HG03196 (cell line): ENCODE data around the gene FITM1.
"Not testable (repeated sequence)": the region's sequence is repeated elsewhere in the genome, so short reads cannot be mapped to it uniquely, and the experiment has no call there.

Source experiments
- ATAC-seq: cut with Tn5 transposase; IDR thresholded peaks from one replicate; pipeline ENCODE4 v1.9.1; 2021; ENCODE audit not compliant: unreplicated experiment

FITM1 gene

DNA sequence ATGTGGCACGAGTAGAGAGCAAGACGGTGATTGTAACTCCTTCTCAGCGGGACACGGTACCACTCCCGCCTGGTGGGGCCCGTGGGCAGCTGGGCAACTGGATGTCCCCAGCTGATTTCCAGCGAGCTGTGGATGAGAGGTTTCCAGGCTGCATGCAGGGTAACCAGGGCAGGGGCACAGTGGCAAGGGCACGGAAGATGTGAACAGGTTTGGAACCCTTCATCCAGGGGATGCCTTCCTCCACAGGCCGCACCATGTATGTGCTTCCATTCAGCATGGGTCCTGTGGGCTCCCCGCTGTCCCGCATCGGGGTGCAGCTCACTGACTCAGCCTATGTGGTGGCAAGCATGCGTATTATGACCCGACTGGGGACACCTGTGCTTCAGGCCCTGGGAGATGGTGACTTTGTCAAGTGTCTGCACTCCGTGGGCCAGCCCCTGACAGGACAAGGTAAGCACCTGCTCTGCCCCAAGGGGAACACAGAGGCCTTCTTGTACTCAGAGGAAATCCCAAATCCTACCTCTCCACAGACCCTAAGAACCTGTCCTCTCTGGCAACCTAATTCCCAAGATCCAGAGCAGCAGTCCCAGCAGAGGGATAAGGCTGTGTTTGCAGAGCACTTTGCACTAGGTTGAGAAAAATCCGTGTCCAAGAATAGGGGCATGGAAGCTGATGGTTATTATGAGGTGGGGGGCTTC lies 32.1 kb upstream of the FITM1 start:
- no peak for ATAC-seq

DNA sequence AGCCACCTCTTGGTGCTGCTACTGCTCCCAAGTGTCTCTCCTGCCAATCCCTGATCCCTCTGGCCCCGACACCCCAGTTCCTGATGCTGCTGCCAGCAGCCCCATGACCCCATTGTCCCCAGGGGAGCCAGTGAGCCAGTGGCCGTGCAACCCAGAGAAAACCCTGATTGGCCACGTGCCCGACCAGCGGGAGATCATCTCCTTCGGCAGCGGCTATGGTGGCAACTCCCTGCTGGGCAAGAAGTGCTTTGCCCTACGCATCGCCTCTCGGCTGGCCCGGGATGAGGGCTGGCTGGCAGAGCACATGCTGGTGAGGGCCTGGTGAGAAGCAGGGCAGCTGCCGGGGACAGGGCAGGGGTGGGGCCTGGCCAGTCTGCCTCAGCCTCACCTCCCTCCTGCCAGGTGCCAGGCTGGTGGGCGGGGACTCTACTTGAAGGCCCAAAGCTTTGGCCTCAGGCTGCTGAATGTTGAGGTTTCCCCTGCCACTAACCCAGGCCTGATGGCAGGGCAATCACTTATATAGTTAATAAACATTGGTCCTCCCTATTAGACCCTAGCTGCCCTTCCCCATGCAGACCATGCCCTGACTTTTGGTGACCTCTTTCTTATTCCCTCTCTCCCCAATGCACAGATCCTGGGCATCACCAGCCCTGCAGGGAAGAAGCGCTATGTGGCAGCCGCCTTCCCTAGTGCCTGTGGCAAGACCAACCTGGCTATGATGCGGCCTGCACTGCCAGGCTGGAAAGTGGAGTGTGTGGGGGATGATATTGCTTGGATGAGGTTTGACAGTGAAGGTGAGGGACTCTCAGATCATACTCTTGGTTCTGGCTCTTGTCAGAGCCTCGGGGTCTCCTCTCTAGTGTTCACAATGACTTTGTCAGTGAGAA lies 31.3 kb upstream of the FITM1 start:
- ATAC-seq = no peak

DNA sequence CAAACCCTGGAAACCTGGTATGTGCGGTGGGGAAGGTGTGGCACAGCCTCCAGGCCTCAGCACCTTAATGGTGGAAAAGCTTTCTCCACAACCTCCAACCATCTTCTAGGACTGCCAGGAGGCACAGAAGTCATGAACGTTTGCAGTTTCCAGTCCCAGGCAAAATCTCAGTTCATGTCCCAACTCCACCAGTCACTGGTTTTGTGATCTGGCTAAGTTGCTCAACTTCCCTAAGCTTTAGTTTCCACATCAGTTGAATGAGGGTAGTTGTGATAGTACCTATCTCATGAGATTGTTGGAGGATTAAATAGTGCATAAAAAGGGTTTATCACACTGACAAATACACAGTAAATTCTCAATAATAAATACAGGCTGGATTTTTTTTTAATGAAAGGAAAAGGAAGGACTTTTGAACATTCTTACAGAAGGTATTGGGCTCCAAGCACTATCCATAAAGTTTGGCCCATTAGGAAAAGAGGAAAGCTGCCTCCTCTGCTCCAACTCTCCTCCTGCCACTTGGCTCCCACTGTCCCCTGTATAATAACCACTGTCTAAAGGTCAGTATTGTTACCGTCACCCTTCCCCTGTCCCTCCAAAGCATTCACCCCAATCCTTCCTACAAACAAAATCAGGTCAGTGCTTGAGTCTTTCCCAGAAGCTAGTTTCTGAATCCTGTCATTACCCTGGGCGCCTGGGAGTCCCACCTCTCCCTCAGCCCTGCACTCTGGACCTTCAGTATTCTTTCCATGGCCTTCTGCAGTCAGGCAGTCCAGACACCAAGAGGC lies 30.1 kb upstream of the FITM1 start:
- no peak for ATAC-seq

DNA sequence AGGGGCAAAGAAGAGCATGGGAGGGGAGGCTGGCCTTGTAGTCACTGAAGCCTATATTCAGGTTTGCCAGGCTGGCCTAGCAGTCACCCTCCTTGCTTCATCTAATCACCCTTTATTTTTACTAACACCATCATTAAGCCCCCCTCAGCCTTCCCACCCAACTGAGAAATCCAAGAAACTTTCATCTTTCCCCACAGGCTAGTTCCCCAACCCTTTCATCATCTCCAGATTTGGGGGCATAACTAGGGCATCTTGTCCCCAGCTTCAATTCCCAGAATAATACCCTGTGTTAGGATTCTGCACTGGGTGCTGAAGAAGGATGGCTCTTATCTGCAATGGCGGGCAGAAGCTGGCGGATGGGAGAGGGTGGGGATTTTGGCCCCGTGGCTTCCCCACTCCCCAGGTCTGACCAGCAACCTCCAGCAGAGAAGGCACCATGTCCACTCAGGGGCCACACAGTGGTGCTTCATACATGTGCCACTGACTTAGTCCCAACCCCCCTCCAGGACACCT lies 29.4 kb upstream of the FITM1 start:
- ATAC-seq = no peak

DNA sequence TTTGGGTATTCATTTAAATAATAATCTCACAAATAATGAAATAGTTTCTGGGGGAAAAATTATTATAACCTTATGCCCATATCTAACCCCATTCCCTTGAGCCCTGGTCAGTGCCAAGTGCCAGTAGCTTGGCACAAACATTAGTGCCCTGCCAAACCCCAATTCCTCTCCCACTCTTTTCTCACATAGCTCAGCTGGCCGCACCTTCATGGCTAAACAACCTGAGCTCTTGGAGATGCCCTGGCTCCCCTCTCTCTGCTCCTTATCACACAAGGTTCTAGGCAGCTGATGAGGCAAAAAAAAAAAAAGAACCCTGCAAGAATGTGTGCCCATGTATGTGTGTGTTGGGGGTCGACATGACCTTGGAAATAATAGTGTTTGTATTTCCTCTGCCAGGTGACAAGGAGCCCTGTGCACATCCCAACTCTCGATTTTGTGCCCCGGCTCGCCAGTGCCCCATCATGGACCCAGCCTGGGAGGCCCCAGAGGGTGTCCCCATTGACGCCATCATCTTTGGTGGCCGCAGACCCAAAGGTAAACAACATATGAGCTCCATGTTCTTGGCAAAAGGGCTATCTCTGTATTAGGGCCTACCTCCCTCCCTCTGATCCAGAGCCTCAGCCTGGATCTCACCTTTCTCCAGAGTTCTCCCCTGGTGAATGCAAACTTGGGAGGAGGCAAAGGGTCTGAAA lies 28.0 kb upstream of the FITM1 start:
- ATAC-seq = no peak

DNA sequence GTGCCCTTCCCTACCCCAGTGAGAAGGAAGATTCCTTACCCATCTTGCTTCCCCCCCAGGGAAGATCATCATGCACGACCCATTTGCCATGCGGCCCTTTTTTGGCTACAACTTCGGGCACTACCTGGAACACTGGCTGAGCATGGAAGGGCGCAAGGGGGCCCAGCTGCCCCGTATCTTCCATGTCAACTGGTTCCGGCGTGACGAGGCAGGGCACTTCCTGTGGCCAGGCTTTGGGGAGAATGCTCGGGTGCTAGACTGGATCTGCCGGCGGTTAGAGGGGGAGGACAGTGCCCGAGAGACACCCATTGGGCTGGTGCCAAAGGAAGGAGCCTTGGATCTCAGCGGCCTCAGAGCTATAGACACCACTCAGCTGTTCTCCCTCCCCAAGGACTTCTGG lies 27.0 kb upstream of the FITM1 start:
- no peak for ATAC-seq

DNA sequence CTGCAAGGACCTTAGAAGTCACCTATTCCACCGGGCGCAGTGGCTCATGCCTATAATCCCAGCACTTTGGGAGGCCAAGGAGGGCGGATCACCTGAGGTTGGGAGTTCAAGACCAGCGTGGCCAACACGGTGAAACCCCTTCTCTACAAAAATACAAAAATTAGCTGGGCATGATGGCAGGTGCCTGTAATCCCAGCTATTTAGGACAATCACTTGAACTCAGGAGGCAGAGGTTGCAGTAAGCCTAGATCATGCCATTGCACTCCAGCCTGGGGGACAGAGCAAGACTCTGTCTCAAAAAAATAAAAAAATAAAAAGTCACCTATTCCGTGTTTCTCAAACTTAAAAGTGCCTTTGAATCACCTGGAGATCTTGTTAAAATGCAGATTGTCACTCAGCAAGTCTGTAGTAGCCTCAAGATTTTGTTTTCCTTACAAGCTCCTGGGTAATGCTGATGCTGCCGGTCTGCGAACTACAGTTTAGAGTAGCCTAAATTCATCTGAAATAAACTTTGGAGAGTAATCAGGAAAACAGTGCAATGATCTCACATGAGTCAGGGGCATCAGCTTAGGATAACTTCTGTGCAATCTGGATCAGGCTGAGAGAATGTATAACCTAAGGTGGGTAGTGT lies 24.7 kb upstream of the FITM1 start:
- ATAC-seq = not testable (repeated sequence)

DNA sequence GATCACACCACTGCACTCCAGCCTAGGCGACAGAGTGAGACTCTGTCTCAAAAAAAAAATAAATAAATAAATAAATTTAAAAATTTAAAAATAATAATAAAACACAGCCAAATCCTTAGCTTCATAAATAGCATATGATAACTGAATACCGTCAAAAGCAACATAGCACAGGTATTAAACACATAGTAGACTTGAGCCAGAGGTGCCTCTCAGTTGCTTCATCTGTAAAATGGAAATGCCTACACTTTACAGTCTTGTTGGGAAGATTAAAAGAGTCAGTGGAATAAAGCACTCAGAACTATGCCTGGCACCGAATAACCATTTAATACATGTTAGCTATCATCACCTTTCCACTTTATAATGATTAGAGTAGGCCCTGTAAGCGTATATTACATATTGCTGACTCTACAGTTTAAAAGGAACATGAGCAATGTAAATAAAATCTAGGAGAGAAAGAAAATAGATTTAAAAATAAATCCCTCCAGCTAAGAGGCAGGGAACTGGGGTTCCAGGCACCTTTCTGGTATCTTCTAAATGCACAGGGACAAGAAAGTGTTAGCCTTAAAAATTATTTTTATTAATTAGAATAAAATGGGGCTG lies 23.7 kb upstream of the FITM1 start:
- no peak for ATAC-seq

DNA sequence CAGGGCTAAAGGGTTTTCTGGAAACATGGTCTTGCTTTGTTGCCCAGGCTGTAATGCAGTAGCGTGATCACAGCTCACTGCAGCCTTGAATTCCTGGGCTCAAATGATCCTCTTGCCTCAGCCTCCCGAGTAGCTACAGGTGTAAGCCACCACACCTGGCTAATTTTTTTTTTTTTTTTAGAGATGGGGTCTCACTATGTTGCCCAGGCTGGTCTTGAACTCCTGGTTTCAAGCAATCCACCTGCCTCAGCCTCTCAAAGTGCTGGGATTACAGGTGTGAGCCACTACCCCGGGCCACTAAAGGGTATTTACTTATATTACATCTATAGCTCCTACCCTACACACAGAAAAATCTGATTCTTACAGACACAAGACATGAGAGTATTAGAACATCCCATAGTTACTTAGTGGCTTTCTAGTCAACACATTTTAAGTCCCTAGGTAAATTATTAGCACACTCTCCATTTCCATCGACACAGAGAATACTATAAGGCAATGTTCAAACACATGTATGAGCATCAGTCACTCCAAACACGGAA lies 22.1 kb upstream of the FITM1 start:
- ATAC-seq = no peak

DNA sequence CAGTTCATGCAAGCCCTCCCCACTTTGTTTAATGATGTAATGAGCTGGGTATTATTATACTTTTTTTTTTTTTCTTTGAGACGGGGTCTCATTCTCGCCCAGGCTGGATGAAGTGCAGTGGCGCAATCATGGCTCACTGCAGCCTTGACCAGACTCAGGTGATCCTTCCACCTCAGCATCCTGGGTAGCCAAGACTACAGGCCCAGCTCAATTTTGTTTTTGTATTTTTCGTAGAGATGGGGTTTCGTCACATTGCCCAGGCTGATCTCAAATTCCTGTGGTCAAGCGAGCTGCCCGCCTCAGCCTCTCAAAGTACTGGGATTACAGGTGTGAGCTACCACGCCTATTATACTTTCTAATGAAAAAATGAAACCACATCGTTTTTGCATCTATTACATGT lies 20.4 kb upstream of the FITM1 start:
- no peak for ATAC-seq

DNA sequence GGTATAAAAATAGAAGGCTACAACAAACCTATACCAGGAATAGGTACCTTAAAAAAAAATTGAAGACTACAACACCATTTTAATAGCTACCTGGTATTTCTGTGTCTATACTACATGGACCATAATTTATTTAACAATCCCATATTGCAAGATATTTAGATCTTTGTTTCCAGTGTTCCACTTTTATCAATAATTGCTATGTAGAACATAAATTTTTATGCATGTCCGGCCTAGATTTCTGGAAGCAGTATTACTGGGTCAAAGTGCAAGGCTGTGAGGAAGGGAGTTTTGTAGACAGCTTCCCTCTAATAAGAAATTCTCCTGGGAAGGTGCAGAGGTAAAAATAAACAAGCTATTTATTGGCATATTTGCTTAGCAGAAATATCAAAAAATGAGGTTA lies 19.9 kb upstream of the FITM1 start:
- no peak for ATAC-seq

DNA sequence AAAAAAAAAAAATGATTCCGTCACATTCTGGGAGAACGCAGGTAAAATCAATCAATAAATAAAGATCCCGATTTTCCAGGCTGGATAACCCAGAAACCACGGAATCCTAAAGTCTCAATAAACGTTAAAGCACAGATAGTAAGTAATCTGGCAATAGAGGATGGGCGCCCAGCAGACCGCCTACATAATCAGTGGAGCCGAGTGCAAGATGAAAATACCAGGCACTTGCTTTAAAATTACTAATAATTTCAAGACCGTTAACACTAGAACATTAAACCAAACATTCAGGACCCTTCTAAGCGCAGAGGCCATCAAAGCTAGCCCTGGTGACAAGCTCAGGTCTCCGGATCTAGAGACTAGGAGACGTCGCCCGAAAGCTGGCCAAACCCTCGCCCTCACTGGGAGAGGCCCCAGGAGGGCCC lies 17.1 kb upstream of the FITM1 start:
- ATAC-seq = no peak

DNA sequence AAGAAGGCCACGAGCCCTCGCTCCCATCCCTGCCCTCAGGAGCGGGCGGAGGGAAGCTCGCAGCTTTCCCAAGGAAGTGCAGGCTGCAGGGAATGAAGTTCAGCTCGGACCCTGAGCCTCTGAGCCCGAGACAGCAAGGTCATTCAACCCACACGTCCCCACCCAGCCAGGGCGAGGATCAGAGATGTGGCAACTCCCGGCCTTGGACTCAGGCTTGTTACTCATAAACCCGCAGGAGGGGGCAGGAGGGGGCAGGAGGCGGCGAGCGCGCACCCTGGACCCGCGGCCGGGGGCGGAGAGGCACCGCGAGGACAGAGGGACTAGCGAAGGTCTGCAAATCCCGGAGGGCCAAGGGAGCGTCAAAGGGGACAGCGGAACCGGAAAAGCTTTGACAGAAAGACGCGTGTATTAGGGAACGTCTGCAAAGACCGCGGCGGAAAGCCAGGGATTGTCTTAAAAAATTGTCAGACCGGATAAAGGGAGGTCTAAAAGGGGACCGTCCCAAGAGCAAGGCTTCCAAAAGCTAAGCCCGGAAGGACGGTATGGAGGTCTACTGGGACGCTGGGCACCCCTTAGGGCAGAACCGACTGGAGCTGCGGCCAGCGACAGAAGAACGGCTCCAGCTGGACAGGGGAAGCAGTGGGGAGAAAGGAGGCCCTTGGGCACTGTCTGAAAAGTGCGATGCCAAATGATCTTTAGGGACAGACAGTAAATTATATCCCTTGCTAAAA lies 16.5 kb upstream of the FITM1 start:
- peak; percentile 34 for ATAC-seq

DNA sequence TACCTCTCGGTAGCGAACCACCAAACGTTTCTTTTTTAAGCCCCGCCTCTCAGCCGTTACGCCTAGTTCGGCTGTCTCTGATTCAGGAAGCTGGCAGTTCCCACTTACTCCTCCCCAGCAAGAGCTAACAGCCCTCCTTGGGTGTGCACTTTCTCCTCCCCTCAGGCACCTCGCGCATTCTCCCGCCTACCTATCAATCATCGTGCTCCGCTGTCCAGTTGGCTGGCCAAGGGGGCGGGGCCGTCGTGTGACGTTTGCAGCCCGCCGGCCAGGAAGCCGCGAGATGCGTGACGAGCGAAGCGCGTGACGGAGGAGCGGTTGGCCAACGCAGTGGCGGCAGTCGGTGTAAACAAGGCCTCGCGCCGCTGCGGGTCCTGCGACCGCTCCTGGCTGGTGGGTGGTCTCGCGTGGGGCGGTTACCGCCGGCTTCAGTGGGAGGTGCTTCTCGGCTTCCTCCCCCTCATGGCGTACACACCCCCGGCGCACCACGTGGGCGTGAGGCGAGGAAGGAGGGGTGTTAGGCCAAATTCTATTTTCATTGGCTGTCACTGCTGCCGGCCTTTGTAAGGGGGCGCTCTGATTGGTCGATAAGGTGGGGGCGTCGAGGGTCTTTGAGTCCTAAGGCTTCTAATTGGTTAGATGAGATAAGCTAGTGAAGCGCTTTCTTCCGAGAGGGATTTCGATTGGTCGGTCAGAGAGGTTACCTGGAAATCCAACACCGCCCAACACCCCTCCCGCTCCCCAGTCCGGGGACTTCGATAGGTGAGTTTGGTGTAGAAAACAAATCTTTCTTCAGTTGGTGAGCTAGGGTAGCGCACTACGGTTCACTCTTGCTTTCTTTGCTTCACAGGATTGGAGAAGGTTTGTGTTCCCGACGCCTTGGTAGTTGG lies 15.7 kb upstream of the FITM1 start, which contains the start of the genes DCAF11 and NRL:
Gene DCAF11 (plus strand): TSS at position 246 of the 890 bp plus-strand sequence. CDS start 818 bp downstream, outside the sequence.
Gene NRL (minus strand): TSS at position 418 of the 890 bp plus-strand sequence. CDS start 32,101 bp downstream, outside the sequence.
- peak; percentile 80 for ATAC-seq

DNA sequence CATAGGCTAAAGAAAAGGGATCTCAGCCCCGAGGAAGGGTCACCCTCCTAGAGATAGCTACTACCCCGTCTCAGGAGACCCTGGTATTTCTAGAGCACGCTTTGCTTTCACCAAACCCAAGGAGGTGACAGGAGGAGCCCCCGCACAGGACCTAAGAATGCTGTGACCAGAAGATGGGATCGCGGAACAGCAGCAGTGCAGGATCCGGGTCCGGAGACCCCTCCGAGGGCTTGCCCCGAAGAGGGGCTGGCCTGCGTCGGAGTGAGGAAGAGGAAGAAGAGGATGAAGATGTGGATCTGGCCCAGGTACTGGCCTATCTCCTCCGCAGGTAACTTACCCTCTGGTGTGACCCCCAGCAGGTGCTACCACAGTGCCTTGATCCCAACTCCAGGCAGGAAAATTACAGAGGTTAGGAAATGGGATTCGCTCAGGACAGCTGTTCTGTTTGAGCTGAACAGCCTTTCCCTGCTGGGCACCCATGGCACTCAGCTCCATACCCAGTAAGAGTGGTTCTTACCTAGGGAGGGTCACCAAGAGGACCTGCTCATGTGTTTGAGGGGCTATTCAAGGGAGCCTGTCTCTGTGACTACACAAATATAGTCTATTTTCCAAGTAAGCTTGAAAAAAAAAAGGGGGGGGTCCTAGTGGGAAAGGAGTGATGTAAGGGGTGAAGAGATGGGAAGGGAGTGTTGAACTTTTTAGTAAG lies 14.9 kb upstream of the FITM1 start:
- ATAC-seq = no peak

DNA sequence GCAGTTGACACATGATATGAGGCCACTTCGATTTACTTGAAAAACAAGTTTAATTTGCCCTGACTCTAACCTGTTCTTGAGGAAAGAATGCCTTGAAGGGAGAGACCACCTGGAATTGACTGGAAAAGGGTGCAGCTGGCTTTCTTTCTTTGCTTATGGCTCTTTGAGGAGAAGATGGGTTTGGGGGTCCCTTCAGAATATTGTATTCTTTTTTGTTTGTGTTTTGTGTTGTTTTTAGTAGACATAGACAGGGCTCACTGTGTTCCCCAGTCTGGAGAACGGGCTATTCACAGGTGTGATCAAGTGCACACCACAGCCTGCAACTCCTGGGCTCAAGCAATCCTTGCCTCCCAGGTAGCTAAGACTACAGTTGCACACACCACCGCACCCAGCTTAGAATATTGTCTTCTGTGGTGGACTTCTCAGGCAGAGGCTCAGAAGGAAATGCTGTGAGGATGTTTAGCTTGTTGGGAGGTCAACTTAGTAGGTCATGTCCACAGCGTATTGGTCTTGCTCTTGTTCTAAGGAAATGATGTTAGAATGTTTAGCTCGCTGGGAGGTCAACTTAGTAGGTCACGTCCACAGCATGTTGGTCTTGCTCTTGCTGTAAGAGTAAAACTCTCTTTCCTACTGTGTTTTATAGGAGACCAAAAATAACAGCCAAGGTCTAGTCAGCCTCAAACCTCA lies 14.2 kb upstream of the FITM1 start:
- ATAC-seq = no peak
